ENCODE results near the gene CRYBG1. TPM values are rescaled to one million over a fixed set of nuclear protein-coding genes. Genes with fewer than 3 reads are reported as not detected.
"Not testable (repeated sequence)": the region's sequence is repeated elsewhere in the genome, so short reads cannot be mapped to it uniquely, and the experiment has no call there.

CRYBG1 gene
- polyA plus RNA-seq, 2 of the 4 experiments (the other 2 are of a cell fraction), result 0.31 to 0.37 TPM

- ATAC-seq (peak in 1 of 2 experiments; percentile 30; a peak in 1 of 6 replicates), FAIRE-seq (no peak)
Observed at GRCh38 chr6:106556368-106556960, 195.9 kb downstream of the CRYBG1 start.

GRCh38 chr6:106557837-106558236 lies 197.3 kb downstream of the CRYBG1 start:
- WGBS (ENCODE audit: missing lambda C conversion rate), result 22% methylated on average over 2 of the region's 2 CpGs
- Histone ChIP-seq H3K4me1 (peaks cover 36% of the 10 kb centered on the region), H3K4me2 (peak overlapping the region; percentile 4; the same call in 1 of the 3 replicates), H3K4me3 (no peak overlapping the region), H3K27ac (peak overlapping the region in 1 of 2 experiments; percentile 27; a peak in 1 of 6 replicates), H3K9me3 (no peaks in the 10 kb centered on the region)
- FAIRE-seq (no peak), DNase-seq (ENCODE audit: low read depth in 1 of 2, low spot score in 1 of 2) (no peak), ATAC-seq (no peak)
- POLR2A ChIA-PET, result no interaction called here
- TF ChIP-seq CEBPB (IDR thresholded peaks at IDR 0.05) (peak; percentile 19 to 37; a peak in 2 of 4 replicates), POLR2AphosphoS2 (conservative IDR thresholded peaks at IDR 0.05; ENCODE audit: low read length) (no peak)
- CTCF ChIA-PET, result interaction anchor here (0.6 to 17.8 kb wide), 8 partner anchors 9 to 439 kb away, joined by 3 to 195 read pairs (median 4); no protein-coding TSS in a partner anchor

More at GRCh38 chr6:106556368-106556960, 195.9 kb downstream of the CRYBG1 start:
- Histone ChIP-seq H3K4me2 (no peak overlapping the region), H3K27ac (no peak overlapping the region), H3K9me3 (no peaks in the 10 kb centered on the region), H3K4me3 (no peak overlapping the region), H3K4me1 (peaks cover 29% of the 10 kb centered on the region)
- POLR2A ChIA-PET, result no interaction called here
- CTCF ChIA-PET, result interaction anchor here (0.6 to 17.8 kb wide), 11 partner anchors 10 to 123 kb away, joined by 3 to 195 read pairs (median 3); no protein-coding TSS in a partner anchor
- 19% methylated on average over 3 of the region's 3 CpGs for WGBS (ENCODE audit: missing lambda C conversion rate)
- TF ChIP-seq SMC3 (IDR thresholded peaks at IDR 0.05) (peak; percentile 62), EHF (CRISPR knock-in tag; IDR thresholded peaks at IDR 0.05) (no peak), CTCF (IDR thresholded peaks at IDR 0.05) (peak; percentile 49), CHD4 (IDR thresholded peaks at IDR 0.05; ENCODE audit: borderline replicate concordance) (no peak), HES2 (IDR thresholded peaks at IDR 0.05) (no peak), RAD21 (conservative IDR thresholded peaks at IDR 0.05 in 1 of 2, IDR thresholded peaks at IDR 0.05 in 1 of 2) (peak; percentile 61 to 62), ZNF302 (CRISPR knock-in tag; IDR thresholded peaks at IDR 0.05) (no peak)
- DNase-seq (ENCODE audit: low read depth in 1 of 2, low spot score in 1 of 2), result peak in 1 of 2 experiments; percentile 26

GRCh38 chr6:106558364-106558763 lies 197.8 kb downstream of the CRYBG1 start:
- CTCF ChIA-PET, result interaction anchor here (1.2 to 17.8 kb wide), 3 partner anchors 8 to 219 kb away, joined by 3 to 195 read pairs (median 19); no protein-coding TSS in a partner anchor
- peak overlapping the region; percentile 4; the same call in 1 of the 3 replicates for H3K4me2 ChIP-seq
- WGBS (ENCODE audit: missing lambda C conversion rate), result 92% methylated on average over 4 of the region's 4 CpGs
- ATAC-seq (no peak), DNase-seq (ENCODE audit: low read depth in 1 of 2, low spot score in 1 of 2) (no peak), FAIRE-seq (no peak)
- POLR2A ChIA-PET, result no interaction called here
- no peak overlapping the region for H3K4me3 ChIP-seq
- no peaks in the 10 kb centered on the region for H3K9me3 ChIP-seq
- H3K4me1 ChIP-seq, result peaks cover 36% of the 10 kb centered on the region
- peak overlapping the region in 1 of 2 experiments; percentile 27; a peak in 1 of 6 replicates for H3K27ac ChIP-seq
- TF ChIP-seq ZC3H11A (IDR thresholded peaks at IDR 0.05) (no peak), RFX5 (IDR thresholded peaks at IDR 0.05) (no peak), SMC3 (IDR thresholded peaks at IDR 0.05) (no peak), JUNB (IDR thresholded peaks at IDR 0.05) (no peak), HDAC2 (IDR thresholded peaks at IDR 0.05) (no peak)

GRCh38 chr6:106559659-106560058 lies 199.1 kb downstream of the CRYBG1 start:
- not testable (repeated sequence) for ATAC-seq

More at GRCh38 chr6:106559659-106560058, 199.1 kb downstream of the CRYBG1 start:
- DNase-seq (ENCODE audit: low read depth in 1 of 2, low spot score in 1 of 2); H3K9me3 ChIP-seq; H3K4me2 ChIP-seq; FAIRE-seq; POLR2A ChIA-PET; H3K4me3 ChIP-seq: not testable (repeated sequence)
- Histone ChIP-seq H3K4me1 (peaks cover 36% of the 10 kb centered on the region), H3K27ac (peak overlapping the region in 1 of 2 experiments; percentile 48; a peak in 2 of 6 replicates)
- WGBS (ENCODE audit: missing lambda C conversion rate), result 84% methylated on average over 5 of the region's 5 CpGs
- CTCF ChIA-PET, result interaction anchor here (2.0 to 17.8 kb wide), 2 partner anchors 117 to 220 kb away, joined by 4 to 195 read pairs; no protein-coding TSS in a partner anchor

Measured in A549 (cell line).